Measurements from ENCODE around the gene ITPK1.

The ITPK1 gene

DNA sequence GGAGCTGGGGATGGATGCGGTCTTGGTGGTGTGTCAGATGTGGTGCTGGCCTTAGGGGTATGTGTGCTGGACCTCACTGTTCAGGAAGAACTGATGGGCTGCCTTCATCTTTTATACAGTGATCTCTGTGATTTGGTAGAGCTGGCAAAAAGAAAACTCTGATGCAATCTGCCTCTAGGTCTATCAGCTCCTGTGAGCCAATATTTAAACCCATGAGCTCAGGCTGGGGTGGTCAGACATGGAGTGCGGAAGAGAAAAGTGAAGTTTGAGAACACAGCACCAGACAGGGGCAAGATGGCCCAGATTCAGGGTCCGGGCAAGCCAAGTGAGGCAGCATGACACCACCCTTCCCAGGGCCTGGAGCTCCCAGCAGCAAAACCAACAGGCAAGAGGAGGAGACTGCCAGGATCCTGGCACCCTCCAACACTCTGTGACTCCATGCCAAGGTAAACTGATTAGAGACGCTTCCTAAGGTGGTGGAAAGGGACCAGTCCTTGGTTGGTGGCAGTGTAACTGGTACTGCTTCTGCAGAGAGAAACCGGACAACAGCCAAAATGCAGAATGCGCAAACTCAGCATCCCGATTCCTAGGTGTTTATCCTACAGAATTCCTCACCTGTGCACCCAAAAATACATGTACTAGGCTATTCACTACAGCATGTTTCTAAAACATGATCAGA lies 110.5 kb downstream of the ITPK1 start:
- DNase-seq, result no peak

DNA sequence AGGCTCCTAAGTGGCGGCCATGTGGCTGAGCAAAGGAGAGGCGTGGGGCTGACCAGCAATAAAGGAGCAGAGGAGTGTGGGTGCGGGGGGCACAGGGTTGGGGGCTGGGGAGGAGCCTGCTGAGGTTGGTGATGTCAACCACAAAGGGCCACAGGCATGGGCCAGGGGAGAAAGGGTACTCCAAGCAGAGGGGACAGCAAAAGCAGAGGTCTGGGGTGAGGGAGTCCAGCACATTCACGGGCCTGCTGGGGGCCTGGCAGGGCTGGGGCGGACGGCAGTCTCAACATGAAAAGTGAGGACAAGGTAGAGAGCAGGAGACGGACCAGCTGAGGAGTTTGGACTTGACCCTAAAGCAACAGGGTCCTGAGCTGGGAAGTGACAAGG lies 111.0 kb downstream of the ITPK1 start:
- DNase-seq, result no peak

DNA sequence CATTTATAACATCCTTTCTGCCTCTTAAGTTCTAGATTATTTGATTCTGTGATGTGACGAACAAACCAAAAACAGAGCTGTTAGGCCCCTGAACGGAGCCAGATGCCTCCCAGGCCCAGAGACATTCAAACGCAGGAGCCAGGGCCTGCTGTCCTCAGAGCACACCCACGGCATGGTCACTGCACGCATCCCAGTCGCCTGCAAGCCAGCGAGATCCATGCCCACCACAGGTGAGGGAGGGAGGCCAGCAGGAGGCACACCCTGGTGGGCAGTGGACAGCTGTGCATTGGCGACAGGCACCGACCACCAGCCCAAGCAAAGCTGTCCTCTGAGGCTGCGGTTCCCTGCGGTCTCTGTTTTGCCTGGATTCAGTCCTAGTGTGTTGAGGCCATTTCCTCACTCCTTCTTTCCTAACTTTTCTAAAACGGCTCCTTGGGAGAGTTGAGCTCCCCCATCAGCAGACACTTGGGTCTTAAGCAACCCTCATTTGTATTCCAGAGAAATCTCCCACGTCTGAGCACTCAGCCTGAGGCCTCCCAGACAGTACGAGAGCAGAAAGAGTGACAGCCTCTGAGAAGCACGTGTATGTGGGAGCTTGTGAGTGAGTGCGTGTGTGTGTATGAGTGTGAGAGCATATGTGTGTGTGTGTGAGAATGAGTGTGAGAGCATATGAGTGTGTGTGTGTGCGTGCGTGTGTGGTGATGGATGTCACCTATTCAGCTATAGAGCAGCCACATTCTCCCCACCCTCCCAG lies 111.6 kb downstream of the ITPK1 start:
- DNase-seq, result no peak

DNA sequence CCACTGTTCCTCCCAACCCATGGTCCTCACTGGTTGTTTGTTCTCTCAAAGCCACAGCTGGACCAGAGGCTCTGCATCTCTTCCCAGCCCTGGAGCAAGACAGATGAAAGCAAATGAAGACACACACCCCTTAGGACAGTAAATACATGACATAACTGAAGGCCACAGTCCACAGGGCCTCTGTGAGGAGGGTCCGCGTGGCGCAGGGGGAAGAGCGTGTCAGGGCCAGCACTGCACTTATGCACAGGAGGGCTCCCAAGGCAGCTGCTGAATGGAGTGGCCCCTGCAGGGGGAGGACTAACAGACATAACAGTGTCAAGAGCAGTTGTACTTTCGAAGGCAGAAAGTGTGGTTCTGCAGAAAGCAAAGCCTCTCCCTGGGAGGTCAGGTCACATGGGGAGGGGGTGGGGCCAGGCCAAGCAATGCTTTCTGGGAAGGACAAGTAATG lies 112.8 kb downstream of the ITPK1 start:
- no peak for DNase-seq

DNA sequence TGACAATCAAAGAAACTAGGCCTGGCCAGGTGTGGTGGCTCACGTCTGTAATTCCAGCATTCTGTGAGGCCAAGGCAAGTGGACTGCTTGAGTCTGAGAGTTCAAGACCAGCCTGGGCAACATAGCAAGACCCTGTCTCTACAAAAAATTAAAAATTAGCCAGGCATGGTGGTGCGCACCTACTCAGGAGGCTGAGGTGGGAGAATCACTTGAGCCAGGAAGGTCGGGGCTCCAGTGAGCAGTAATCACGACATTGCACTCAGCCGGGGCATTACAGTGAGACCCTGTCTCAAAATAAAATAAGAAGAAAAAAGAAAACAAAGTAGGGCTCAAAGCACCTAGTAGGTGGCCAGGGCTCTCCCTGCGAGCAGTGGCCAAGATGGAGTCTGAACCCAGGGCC lies 113.7 kb downstream of the ITPK1 start:
- DNase-seq, result no peak

DNA sequence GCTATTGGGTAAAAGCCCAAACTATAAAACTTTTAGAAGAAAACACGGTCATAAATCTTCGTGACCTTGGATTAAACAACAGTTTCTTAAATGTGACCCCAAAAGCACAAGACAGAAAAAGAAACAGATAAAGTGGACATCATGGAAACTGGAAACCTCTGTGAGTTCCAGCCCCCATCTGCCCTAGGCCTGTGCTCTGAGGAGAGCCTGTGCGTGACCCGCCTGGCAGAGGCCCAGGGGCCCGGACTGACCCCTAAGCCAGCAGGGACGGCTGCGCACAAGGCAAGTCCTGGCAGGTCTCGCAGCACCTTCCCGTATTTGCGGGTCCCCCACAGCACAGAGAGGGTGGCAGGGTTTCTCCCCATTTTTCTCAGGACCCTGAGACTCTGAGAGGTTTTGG lies 116.8 kb downstream of the ITPK1 start:
- no peak for DNase-seq

DNA sequence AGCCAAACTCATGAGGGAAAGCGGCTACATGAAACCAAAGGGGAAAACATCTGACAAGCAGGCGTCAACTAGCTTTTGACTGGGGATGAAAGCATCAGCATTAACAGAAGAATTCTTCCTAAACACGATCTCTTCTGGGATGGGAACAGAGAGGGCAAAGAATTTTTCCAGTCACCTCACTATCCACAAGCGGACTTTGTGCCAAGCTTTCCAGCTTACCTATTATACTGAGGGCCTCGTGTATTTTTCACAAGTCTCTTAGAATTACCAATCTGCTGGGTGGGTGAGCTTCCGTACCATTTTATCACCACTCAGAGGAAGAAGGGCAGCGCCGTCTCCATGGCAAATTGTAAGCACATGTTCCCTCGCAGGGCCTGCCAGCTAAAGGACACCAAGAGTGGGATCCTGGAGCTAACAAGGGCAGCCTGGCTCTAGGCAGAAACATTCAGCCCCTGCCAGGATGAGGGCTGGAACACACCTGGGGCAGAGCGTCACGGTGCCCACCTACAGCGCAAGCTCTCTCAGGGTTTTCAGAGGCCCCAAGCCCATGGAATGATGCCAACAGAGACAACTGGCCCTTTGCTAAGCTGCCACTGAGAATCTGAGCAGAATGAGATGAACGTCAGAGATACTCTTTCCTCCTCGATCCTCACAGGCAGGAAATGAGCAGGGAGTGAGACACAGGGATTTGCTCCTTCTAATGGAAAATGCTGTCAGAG lies 118.2 kb downstream of the ITPK1 start:
- DNase-seq, result no peak

DNA sequence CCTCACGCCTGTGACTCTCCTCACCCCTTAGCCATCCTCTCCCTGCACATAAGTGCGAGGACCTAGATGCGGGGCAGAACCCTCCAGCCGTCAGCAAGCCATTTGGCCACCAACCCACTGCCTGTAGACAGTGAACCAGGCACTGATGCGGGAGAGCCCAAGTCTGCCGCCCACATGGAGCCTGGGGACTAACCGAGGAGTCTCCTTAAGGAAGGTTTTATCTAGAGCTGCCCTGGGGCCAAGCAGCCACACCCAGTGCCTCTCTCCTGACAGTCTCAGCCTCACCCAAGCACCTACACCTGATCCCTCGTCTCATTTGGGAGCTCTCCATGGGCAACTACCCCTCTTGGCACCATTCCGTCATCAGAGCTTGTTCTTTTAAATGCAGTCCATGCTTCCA lies 120.1 kb downstream of the ITPK1 start:
- DNase-seq, result no peak

DNA sequence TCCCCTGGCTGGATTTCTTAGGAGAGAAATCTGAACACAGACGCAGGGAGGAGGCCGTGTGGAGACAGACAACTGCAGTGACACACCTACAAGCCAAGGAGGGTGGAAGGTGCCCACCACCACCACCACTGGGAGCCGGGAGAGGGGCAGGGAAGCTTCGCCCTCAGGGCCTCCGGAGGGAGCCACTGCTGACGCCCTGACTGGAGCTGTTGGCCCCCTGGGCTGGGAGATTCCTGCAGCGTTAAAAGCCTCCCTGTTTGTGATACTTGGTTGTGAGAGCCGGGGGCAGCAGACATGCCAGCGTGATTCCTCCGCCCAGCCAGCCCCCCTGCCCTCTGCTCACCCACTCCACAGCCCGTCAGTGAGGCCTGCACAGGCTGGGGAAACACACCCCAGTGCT lies 120.8 kb downstream of the ITPK1 start:
- DNase-seq, result no peak

DNA sequence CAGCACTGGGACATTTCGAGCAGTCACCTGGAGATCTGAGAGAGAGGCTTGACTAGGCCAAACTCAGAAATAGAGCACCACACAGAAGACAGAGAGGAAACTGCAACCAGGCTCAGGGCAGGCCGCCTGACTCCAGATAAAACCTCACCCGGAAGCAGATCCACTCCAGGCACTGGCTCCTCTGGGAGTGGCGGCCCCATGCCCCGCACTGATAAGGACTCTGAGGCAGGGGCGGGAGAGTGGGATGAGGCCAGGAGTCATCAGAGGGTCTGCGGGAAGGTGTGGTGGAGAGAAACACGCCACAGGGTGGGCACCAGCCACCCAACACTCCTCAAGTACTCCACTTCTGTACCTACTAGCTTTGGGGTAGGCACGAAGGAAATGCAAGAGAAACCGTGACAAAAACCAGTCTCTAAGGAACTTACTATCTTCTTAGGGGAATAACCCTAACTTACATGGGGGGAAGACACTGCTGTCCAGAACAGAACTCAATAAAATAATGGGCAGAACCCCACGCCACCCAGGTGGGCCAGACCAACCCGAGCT lies 121.5 kb downstream of the ITPK1 start:
- DNase-seq, result no peak

DNA sequence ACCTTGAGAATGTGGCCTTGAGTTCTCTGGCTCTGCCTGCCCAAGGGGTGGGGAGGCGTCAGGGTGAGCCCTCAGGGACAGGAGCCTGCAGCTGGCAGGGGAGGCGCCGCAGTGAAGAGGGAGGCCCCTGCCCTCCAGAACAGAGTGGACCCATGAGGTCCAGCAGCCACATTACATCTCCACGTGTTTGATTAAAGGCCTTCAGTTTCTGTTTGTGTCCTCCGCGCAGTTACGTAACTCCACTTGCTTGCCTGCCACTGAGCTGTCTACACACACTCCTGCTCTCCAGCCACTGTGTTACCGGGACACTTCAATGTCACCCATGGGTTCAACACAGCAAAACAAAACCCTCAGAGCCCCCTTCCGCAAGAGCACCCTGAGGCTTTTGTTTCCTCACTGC lies 122.4 kb downstream of the ITPK1 start:
- DNase-seq, result no peak

DNA sequence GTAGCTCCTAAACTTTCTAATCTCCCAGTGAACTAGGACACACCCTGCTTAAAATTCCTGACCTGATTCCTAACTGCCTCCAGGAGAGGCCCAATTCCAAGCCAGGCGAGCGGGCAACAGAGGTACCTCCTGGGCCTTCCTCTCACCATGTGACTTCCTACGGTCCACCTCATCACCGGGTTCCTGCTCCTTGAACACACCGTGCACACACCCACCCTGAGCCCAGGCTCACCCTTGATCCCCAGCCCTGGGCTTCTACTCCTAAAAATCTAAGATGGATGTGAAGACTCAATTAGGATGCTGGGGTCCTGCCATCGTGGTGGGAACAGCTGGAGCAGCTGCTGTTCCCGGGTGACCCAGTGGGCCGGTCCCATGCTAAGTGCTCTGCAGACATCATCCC lies 124.2 kb downstream of the ITPK1 start:
- no peak for DNase-seq

DNA sequence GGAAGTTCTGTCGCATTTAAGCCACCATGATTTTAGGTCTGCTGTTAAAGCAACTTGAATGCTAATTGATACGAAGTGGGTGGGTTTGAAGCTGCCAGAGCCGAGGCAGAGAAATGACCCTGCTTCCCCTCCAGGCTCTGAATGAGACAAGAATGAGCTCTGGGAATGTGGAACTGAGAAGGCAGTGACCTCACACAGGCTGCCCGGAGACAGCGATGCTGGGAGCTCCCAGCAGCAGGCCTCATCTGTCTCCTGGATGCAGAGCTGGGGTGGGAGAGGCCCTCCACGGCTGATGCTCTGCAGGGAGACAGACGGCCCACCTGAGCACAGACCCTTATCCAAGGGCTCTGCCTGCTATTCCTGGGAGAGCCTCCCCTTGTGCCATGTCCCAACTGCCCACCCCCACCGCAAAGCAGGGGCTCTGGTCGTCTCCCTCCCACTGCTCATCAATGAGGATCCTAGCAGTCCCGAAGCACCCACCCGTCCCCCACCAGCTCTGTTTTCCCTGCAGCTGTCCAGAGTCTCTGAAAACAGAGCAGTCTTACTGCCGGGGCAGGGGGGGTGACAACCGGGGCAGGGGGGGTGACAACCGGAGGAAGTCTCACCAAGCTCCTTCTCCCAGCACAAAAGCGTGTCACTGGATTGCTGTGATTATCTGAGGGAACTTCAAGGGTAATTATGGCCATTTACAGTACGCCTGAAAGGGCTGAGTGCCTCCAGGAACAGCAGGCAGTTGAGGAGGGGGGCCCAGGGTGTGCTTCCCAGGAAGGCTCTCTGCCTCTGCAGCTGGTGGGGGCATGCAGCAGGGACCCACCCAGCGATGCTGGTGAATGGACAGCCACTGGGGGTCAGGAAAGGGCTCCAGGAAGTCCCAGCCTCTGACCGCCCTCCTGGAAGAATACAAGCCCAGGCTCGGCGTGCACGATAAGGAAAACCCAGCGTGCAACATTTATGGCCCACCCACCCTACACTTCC lies 125.0 kb downstream of the ITPK1 start:
- DNase-seq, result no peak

DNA sequence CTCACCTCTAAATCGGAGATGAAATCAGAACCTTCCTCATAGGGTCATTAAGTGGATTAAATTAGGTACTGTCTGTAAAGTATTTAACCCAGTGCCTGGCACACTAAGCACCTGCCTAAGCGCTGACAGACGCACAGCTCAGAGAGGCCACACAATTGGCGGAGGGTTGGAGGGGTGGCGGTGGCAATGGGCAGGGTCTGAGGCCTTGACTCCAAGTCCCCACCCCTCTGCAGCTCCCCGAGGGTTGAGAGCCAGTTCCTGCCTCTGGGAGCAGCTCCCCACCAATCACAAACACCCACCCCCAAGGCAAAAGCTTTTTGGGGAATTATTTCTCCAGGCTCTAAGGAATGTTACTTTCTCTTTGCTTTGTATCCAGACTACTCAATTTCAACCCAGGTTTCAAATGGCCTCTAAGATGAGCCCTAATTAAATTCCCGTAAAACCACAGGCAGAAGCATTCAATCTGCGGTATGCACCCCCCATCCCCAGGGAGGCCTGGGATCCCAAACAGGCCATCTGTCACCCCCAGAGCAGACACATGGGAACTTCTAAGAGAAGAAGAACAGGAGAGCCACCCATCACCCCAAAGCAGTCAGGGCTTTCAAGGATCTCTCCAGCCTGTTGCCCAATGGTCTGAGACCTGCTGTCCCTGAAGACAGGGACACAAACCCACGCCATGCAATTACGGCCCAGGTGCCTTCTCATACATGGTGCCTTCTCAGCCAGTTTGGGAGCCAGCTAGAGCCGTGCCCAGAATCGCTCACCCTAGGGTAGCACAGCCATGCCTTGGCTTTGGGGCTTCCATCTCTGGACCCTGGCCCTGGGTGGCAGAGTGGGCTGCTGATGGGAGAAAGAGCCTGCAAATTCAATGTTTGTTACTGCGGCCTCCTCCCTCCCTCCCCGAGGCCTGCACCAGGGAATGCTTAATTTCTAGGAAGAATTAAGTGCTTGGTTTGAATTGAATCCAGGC lies 126.7 kb downstream of the ITPK1 start:
- DNase-seq, result no peak

DNA sequence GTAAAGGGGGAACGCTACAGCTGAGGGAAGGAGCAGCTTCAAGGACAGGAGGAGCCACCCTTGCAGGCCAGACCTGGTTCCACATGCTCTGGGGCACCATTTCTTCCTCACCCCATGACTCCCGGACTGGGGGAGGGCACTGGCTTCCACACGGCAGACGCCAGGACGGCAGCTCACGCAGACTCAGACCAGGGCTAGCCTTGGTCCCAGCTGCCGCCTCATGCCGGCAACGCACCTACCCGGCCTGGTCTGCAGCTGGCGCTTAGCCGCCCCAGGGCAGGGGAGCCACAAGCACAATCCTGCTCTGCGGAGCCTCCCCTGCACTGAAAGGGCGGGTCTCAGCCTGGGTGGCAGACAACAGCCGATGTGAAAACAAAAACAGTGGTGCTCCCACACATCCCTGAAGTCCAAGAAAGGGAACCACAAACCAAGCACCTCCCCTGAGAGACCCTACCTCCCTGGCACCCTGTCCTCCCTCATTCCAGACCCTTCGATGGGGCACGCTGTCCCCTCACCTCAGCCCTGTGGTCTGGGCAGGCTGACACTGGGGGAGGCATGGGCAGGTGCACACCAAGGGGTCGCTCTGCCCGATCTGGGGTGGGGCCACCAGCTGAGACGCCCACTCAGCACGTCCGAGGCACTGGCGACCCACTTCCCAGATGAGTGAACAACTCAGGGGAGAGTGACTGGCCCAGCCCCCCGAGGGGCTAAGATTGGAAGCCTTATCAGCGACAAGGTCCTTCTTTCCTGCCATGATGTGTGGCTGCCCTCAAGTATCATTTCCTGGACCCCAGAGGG lies 127.8 kb downstream of the ITPK1 start:
- no peak for DNase-seq

DNA sequence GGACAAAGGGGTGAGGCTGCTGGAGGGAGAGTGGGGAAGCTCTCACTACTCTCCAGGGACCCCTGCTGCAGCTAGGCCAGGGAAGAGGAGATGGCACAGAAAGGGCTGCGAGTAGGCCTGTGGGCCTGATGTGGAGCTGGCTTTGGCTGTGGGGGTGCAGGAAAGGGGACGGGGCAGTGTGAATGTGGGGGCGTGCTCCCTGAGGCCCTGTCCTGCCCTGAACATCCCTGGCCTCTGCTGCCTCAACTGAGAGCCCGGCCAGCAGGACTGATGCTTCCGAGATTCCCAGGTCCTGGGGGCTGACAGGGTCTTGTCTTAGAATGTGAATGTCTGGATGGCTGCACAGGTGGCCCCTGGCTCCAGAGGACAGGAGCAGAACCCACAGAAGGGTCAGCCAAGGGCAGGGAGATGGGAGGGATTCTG lies 128.6 kb downstream of the ITPK1 start:
- DNase-seq, result no peak

DNA sequence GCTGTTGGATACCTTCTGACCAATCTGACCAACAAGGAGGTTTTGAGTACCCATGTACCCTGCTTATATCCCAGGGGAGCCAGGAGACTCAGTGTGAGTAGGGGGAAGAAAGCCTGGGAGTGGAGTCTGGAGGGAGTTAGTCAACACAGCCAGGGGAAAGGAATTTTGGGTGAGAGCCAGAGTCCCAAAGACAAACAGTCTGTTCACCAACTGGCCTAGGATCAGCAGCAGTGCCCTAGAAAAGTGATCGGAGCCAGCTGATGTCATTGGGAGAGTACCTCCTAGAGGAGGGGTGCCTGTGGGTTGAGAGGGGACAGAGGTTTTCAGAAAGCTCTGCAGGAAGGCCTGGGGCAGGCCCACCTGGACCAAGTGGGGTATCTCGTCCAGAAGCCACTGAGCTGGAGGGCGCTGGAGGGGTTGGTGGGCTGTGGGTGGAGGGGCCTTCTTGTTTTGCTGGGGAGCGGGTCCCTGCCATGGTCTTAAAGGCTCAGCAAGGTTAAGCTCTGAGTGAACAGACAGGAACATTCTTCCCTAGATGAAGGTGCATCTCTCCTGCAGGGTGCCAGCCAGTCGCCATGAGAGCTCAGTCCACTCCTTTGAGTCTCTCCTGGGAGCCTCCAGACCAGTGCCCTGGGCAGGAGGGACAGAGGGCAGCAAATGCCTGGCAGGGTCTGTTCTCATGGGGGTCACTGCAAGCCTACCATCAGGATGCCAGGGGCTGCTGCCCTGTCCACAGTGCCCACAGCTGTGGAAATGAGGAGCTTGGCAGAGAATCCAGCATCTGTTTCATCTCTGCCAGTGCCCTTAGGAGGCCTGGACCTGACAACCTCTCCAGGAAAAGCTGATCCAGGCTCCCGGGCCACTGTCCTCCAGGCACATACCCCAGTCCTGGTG lies 129.2 kb downstream of the ITPK1 start:
- no peak for DNase-seq

DNA sequence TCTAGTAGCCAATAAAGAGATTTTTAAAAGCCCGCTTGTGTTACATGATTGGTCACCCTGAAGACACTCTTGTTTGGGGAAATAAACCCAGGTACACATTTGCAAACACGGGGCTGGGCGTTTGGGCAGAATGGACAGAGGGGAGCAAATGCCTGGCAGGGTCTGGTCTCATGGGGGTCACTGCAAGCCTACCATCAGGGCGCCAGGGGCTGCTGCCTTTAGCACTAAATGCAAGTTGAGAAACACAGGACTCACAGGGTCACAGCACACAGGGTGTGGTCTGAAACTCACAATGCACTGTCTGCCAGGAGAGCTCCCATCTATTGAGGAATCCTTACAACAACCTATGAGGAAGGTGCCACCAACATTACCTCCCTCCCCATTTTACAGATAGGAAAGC lies 130.2 kb downstream of the ITPK1 start:
- no peak for DNase-seq

DNA sequence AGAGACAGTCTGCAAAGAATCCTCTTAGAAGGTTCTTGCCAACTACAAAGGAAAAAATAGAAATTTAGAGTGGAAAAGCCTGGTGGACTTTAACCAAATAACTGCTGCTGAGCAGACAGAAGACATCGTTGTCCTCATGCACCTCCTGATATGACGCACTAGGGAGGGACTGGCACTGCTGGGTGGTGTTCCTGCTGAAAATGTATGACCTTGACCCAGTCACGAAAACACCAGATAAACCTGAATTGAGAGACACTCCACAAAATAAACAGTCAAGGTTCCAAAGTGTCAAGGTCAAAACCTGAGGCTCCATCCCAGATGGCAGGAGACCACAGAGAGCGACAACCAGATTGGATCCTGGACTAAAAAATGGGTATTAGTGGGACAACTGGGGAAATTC lies 130.8 kb downstream of the ITPK1 start:
- DNase-seq, result no peak

All from KG1 (cell line).